HCT116 (cell line): ENCODE measurements around the gene ANO8.

Source experiments
- EZH2 ChIP-seq: fragments of 200-600 bp; sonication (generic); IDR thresholded peaks from 2 replicates; pipeline ENCODE4 v1.6.1; 2017; ENCODE audit warnings: antibody characterized with exemption, mixed run types
- TF ChIP-seq, protein P1 (sequence below), 3 experiments: fragments of 200-600 bp in 1 of 3; sonication (generic) in 1 of 3; IDR thresholded peaks in 2 of 3; conservative IDR thresholded peaks in 1 of 3; 2 replicates each; pipeline ENCODE4 v1.5.1; 2012 to 2017; ENCODE audit warnings: low read depth in 2 of 3, low read length in 2 of 3, antibody characterized with exemption in 1 of 3, borderline replicate concordance in 1 of 3, control low read depth in 1 of 3, mild to moderate bottlenecking in 1 of 3, mixed read lengths in 1 of 3, mixed run types in 1 of 3, moderate library complexity in 1 of 3; ENCODE audit not compliant: insufficient read depth in 1 of 3

- no peak for TF ChIP-seq EZH2
- TF ChIP-seq, protein P1, sequence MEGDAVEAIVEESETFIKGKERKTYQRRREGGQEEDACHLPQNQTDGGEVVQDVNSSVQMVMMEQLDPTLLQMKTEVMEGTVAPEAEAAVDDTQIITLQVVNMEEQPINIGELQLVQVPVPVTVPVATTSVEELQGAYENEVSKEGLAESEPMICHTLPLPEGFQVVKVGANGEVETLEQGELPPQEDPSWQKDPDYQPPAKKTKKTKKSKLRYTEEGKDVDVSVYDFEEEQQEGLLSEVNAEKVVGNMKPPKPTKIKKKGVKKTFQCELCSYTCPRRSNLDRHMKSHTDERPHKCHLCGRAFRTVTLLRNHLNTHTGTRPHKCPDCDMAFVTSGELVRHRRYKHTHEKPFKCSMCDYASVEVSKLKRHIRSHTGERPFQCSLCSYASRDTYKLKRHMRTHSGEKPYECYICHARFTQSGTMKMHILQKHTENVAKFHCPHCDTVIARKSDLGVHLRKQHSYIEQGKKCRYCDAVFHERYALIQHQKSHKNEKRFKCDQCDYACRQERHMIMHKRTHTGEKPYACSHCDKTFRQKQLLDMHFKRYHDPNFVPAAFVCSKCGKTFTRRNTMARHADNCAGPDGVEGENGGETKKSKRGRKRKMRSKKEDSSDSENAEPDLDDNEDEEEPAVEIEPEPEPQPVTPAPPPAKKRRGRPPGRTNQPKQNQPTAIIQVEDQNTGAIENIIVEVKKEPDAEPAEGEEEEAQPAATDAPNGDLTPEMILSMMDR (IDR thresholded peaks at IDR 0.05 in 2 of 3, conservative IDR thresholded peaks at IDR 0.05 in 1 of 3; ENCODE audit: borderline replicate concordance in 1 of 3, insufficient read depth in 1 of 3, low read depth in 2 of 3, low read length in 2 of 3), result no peak
Observed at GRCh38 chr19:17347877-17348276, 13.2 kb upstream of the ANO8 start.
